HG03439 (cell line): ENCODE data around the gene CLEC3B.
"Not testable (repeated sequence)": the region's sequence is repeated elsewhere in the genome, so short reads cannot be mapped to it uniquely, and the experiment has no call there.

Experiments used
- ATAC-seq: cut with Tn5 transposase; IDR thresholded peaks from one replicate; pipeline ENCODE4 v1.9.1; 2021; ENCODE audit warnings: mild to moderate bottlenecking, moderate library complexity; ENCODE audit not compliant: unreplicated experiment

CLEC3B gene

GRCh38 chr3:45026038-45026437 lies at the start of gene CLEC3B:
Gene CLEC3B (plus strand): TSS chr3:45026303. CDS start chr3:45026363, 60 bp downstream.
- ATAC-seq: no peak

- no peak for ATAC-seq
Measured at GRCh38 chr3:44981220-44981619, 44.9 kb upstream of the CLEC3B start.

GRCh38 chr3:44981751-44982150 lies 44.4 kb upstream of the CLEC3B start:
- no peak for ATAC-seq

GRCh38 chr3:44982817-44983216 lies 43.3 kb upstream of the CLEC3B start:
- ATAC-seq: no peak

- ATAC-seq: no peak
Measured at GRCh38 chr3:44983484-44983941, 42.6 kb upstream of the CLEC3B start.

- no peak for ATAC-seq
Measured at GRCh38 chr3:44984335-44984734, 41.8 kb upstream of the CLEC3B start.

GRCh38 chr3:44986330-44986729 lies 39.8 kb upstream of the CLEC3B start:
- ATAC-seq: not testable (repeated sequence)

GRCh38 chr3:44987332-44987731 lies 38.8 kb upstream of the CLEC3B start:
- no peak for ATAC-seq

- no peak for ATAC-seq
Measured at GRCh38 chr3:44988073-44988472, 38.0 kb upstream of the CLEC3B start.

GRCh38 chr3:44989141-44989540 lies 37.0 kb upstream of the CLEC3B start:
- no peak for ATAC-seq

GRCh38 chr3:44989636-44990373 lies 36.3 kb upstream of the CLEC3B start:
- ATAC-seq: no peak

- no peak for ATAC-seq
Measured at GRCh38 chr3:44991326-44991725, 34.8 kb upstream of the CLEC3B start.

- no peak for ATAC-seq
Measured at GRCh38 chr3:44992555-44993470, 33.3 kb upstream of the CLEC3B start.

GRCh38 chr3:44993471-44994205 lies 32.5 kb upstream of the CLEC3B start:
- ATAC-seq: no peak

- no peak for ATAC-seq
Measured at GRCh38 chr3:44995142-44995770, 30.8 kb upstream of the CLEC3B start.

GRCh38 chr3:44996556-44996969 lies 29.5 kb upstream of the CLEC3B start:
- no peak for ATAC-seq

- ATAC-seq: no peak
Measured at GRCh38 chr3:44999782-45000181, 26.3 kb upstream of the CLEC3B start.

- ATAC-seq: no peak
Measured at GRCh38 chr3:45000823-45001222, 25.3 kb upstream of the CLEC3B start.

GRCh38 chr3:45001738-45002137 lies 24.4 kb upstream of the CLEC3B start:
- no peak for ATAC-seq

- no peak for ATAC-seq
Measured at GRCh38 chr3:45002139-45002660, 23.9 kb upstream of the CLEC3B start.
